ENCODE data around the gene CALN1.
A peak's percentile ranks its signal among the peaks of the same experiment; 100 is the strongest.

Gene CALN1

GRCh38 chr7:72292794-72293193 is 119.3 kb downstream of the CALN1 start:
- H3K27ac ChIP-seq, result no peak overlapping the region
- TF ChIP-seq CTCF (IDR thresholded peaks at IDR 0.05), result no peak
- TF ChIP-seq ZFX (IDR thresholded peaks at IDR 0.05; ENCODE audit: borderline replicate concordance), result no peak

GRCh38 chr7:72292118-72292517 is 120.0 kb downstream of the CALN1 start:
- TF ChIP-seq ZFX (IDR thresholded peaks at IDR 0.05; ENCODE audit: borderline replicate concordance) (no peak), CTCF (IDR thresholded peaks at IDR 0.05) (no peak)
- H3K27ac ChIP-seq, result no peak overlapping the region

GRCh38 chr7:72286519-72286918 is 125.6 kb downstream of the CALN1 start:
- no peak overlapping the region for H3K27ac ChIP-seq
- no peak for TF ChIP-seq CTCF (IDR thresholded peaks at IDR 0.05)
- no peak for TF ChIP-seq ZFX (IDR thresholded peaks at IDR 0.05; ENCODE audit: borderline replicate concordance)

- TF ChIP-seq ZFX (IDR thresholded peaks at IDR 0.05; ENCODE audit: borderline replicate concordance), result no peak
- TF ChIP-seq CTCF (IDR thresholded peaks at IDR 0.05), result no peak
- no peak overlapping the region for H3K27ac ChIP-seq
Observed at GRCh38 chr7:72283309-72283708, 128.8 kb downstream of the CALN1 start.

GRCh38 chr7:72281308-72281707 is 130.8 kb downstream of the CALN1 start:
- no peak for TF ChIP-seq ZFX (IDR thresholded peaks at IDR 0.05; ENCODE audit: borderline replicate concordance)
- TF ChIP-seq CTCF (IDR thresholded peaks at IDR 0.05), result no peak
- H3K27ac ChIP-seq, result no peak overlapping the region

- TF ChIP-seq ZFX (IDR thresholded peaks at IDR 0.05; ENCODE audit: borderline replicate concordance) (no peak), CTCF (IDR thresholded peaks at IDR 0.05) (no peak)
- H3K27ac ChIP-seq, result no peak overlapping the region
Observed at GRCh38 chr7:72279203-72279602, 132.9 kb downstream of the CALN1 start.

- no peak overlapping the region for H3K27ac ChIP-seq
- TF ChIP-seq CTCF (IDR thresholded peaks at IDR 0.05), result peak; percentile 15; the same call in 1 of the 2 replicates
- no peak for TF ChIP-seq ZFX (IDR thresholded peaks at IDR 0.05; ENCODE audit: borderline replicate concordance)
Observed at GRCh38 chr7:72278550-72278949, 133.6 kb downstream of the CALN1 start.

All from 22Rv1 (cell line).